HL-60 (cell line): ENCODE results near the gene WDR27.

Source experiments
- DNase-seq, 2 experiments: peaks; one replicate each; pipeline ENCODE4 v3.0.0-alpha.2; 2010 to 2020; ENCODE audit warnings: low read depth in 1 of 2, low spot score in 1 of 2
- H3K27ac ChIP-seq: fragments of 250-450 bp; sonication (Bioruptor Pico); replicated peaks from 2 replicates; pipeline ENCODE4 v1.5.1; 2020; ENCODE audit warnings: mild to moderate bottlenecking, moderate library complexity
- H3K27me3 ChIP-seq: fragments of 250-450 bp; sonication (Bioruptor Pico); 2 replicates; pipeline ENCODE4 v1.5.1; 2021; ENCODE audit warnings: mild to moderate bottlenecking, moderate library complexity; ENCODE audit not compliant: insufficient read depth, poor library complexity, severe bottlenecking
- H3K4me3 ChIP-seq: replicated peaks from 2 replicates; pipeline ENCODE4 v1.5.1; 2011; ENCODE audit warnings: mild to moderate bottlenecking, control low read depth, low read length; ENCODE audit not compliant: insufficient read depth
- GABPA ChIP-seq: IDR thresholded peaks from 2 replicates; pipeline ENCODE4 v1.6.1; 2012; ENCODE audit warnings: low read depth
- POLR2AphosphoS5 ChIP-seq: IDR thresholded peaks from 2 replicates; pipeline ENCODE4 v1.6.1; 2012; ENCODE audit warnings: low read depth
- SPI1 ChIP-seq: IDR thresholded peaks from 2 replicates; pipeline ENCODE4 v1.6.1; 2012; ENCODE audit warnings: low read depth, mild to moderate bottlenecking, borderline replicate concordance
- TF ChIP-seq, protein P1 (sequence below): IDR thresholded peaks from one replicate; pipeline ENCODE4 v1.5.1; 2011; ENCODE audit warnings: low read length, control low read depth, inconsistent platforms; ENCODE audit not compliant: insufficient read depth
- TF ChIP-seq, protein P2 (sequence below): IDR thresholded peaks from 2 replicates; pipeline ENCODE4 v1.6.1; 2012; ENCODE audit warnings: low read depth; ENCODE audit not compliant: insufficient replicate concordance

Gene WDR27

DNA sequence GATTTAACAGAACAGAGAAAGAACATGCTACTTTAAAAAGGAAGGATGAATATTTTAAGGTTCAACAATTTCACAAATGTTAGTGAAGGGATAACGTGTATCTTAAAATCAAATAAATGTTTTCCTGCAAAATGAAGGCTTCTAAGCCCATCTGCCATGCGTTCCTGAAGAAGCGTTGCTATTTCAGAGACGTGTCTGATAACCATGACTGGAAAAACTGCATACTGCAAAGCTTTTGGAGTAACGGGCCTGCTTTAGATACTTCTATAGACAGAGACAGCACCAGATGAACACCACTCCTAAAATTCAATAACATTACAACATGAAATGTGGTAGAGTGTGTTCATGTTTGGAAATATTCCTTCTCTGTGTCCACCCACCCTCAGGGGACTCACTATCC lies 126.0 kb downstream of the WDR27 start:
- no peak overlapping the region for H3K4me3 ChIP-seq
- TF ChIP-seq POLR2AphosphoS5 (no peak), GABPA (no peak), SPI1 (no peak)
- TF ChIP-seq, protein P1, sequence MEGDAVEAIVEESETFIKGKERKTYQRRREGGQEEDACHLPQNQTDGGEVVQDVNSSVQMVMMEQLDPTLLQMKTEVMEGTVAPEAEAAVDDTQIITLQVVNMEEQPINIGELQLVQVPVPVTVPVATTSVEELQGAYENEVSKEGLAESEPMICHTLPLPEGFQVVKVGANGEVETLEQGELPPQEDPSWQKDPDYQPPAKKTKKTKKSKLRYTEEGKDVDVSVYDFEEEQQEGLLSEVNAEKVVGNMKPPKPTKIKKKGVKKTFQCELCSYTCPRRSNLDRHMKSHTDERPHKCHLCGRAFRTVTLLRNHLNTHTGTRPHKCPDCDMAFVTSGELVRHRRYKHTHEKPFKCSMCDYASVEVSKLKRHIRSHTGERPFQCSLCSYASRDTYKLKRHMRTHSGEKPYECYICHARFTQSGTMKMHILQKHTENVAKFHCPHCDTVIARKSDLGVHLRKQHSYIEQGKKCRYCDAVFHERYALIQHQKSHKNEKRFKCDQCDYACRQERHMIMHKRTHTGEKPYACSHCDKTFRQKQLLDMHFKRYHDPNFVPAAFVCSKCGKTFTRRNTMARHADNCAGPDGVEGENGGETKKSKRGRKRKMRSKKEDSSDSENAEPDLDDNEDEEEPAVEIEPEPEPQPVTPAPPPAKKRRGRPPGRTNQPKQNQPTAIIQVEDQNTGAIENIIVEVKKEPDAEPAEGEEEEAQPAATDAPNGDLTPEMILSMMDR = no peak
- TF ChIP-seq, protein P2, sequence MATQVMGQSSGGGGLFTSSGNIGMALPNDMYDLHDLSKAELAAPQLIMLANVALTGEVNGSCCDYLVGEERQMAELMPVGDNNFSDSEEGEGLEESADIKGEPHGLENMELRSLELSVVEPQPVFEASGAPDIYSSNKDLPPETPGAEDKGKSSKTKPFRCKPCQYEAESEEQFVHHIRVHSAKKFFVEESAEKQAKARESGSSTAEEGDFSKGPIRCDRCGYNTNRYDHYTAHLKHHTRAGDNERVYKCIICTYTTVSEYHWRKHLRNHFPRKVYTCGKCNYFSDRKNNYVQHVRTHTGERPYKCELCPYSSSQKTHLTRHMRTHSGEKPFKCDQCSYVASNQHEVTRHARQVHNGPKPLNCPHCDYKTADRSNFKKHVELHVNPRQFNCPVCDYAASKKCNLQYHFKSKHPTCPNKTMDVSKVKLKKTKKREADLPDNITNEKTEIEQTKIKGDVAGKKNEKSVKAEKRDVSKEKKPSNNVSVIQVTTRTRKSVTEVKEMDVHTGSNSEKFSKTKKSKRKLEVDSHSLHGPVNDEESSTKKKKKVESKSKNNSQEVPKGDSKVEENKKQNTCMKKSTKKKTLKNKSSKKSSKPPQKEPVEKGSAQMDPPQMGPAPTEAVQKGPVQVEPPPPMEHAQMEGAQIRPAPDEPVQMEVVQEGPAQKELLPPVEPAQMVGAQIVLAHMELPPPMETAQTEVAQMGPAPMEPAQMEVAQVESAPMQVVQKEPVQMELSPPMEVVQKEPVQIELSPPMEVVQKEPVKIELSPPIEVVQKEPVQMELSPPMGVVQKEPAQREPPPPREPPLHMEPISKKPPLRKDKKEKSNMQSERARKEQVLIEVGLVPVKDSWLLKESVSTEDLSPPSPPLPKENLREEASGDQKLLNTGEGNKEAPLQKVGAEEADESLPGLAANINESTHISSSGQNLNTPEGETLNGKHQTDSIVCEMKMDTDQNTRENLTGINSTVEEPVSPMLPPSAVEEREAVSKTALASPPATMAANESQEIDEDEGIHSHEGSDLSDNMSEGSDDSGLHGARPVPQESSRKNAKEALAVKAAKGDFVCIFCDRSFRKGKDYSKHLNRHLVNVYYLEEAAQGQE = no peak
- H3K27me3 ChIP-seq = no peaks in the 10 kb centered on the region
- H3K27ac ChIP-seq = no peak overlapping the region
- DNase-seq = no peak

DNA sequence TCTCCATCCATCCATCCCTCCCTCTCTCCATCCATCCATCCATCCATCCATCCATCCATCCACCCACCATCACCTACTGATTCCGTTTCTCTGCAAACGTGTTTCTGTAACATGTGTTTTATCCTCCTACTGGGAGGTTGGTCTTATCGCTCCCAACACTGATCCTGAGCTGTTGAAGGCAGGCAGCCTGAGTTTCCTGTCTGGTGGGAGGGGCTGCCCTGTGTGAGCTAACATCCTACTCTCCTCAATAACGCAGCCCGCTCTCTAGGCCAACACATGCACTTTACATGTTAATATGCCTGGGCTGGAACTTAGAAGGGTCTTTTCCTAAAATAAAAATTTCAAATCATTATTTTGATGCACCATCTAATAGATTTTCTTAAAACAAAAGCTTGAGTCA lies 126.5 kb downstream of the WDR27 start:
- TF ChIP-seq, protein P1 = no peak
- TF ChIP-seq SPI1 (no peak), POLR2AphosphoS5 (no peak), GABPA (no peak)
- TF ChIP-seq, protein P2 = no peak

DNA sequence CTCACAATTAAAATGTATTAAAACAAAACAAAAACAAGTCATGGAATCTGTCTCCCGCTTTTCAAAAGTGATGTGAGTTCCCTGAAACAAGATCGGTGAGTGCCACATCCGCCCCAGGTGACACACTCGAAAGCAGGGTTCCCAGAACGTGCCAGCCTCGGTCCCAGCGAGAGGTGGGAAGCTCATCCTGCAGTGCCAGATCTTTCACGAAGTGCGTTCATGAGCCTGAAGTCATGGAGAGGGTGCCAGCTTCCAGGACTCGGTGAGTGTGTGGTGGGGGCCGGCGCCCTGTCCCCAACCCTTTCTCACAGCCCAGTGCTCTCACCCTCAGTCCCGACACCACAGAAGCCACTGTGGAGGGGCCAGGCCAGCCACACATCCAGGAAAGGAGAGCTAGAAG lies 127.4 kb downstream of the WDR27 start:
- TF ChIP-seq GABPA = no peak
- no peak for TF ChIP-seq POLR2AphosphoS5
- TF ChIP-seq, protein P1 = no peak
- TF ChIP-seq, protein P2 = no peak
- no peak for TF ChIP-seq SPI1
- H3K27ac ChIP-seq = no peak overlapping the region
- H3K4me3 ChIP-seq = no peak overlapping the region
- DNase-seq = no peak
- no peaks in the 10 kb centered on the region for H3K27me3 ChIP-seq

More for the DNA sequence above, 126.5 kb downstream of the WDR27 start:
- no peak overlapping the region for H3K27ac ChIP-seq
- no peak overlapping the region for H3K4me3 ChIP-seq
- no peak for DNase-seq
- no peaks in the 10 kb centered on the region for H3K27me3 ChIP-seq
